SU-DHL-6 (cell line): ENCODE data around the gene PODN.

ENCODE experiments used
- CTCF ChIP-seq: fragments of 200-600 bp; sonication (generic); IDR thresholded peaks from one replicate; pipeline ENCODE4 v1.5.1; 2017; ENCODE audit warnings: antibody characterized with exemption, mild to moderate bottlenecking, low read length, moderate library complexity; ENCODE audit not compliant: insufficient read depth, poor library complexity, severe bottlenecking
- EZH2phosphoT487 ChIP-seq: fragments of 200-600 bp; sonication (generic), shearing (Covaris generic); conservative IDR thresholded peaks from 2 replicates; pipeline ENCODE4 v1.6.1; 2018; ENCODE audit warnings: mild to moderate bottlenecking, antibody characterized with exemption, low read length, moderate library complexity, mixed read lengths

GRCh38 chr1:53068314-53069099, 6.5 kb downstream of the PODN start:
- TF ChIP-seq CTCF (no peak), EZH2phosphoT487 (no peak)
